ENCODE measurements around the gene SLC10A2.

- no peak for TF ChIP-seq CTCF (IDR thresholded peaks at IDR 0.05; ENCODE audit: insufficient read depth, low read length, poor library complexity, severe bottlenecking)
- TF ChIP-seq EZH2phosphoT487 (conservative IDR thresholded peaks at IDR 0.05; ENCODE audit: low read length): no peak
Observed at GRCh38 chr13:103046676-103047075, 19.5 kb downstream of the SLC10A2 start.

Measured in SU-DHL-6 (cell line).